ENCODE data around the gene TBL1XR1.
A peak's percentile ranks its signal among the peaks of the same experiment; 100 is the strongest.

The TBL1XR1 gene

GRCh38 chr3:177106184-177106583, 91.1 kb downstream of the TBL1XR1 start:
- no peak for DNase-seq

DNA sequence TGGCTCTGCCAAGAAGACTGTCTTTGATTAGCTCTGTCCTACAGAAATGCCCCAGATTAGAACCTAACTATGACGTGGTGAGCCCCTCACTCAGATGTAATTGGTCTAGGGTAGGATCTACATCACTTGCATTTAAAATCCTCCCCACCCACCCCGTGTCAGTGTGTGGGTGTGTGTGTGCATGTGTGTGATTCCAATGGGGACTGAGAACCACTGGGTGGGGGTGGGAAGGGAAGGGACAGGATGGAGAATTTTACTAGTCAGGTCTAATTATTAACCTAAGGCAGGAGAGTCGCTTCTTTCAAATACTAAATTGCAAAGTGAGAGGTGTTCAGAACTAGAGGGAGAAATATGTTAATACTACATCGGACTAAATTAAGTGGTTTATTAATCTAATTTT, 91.7 kb downstream of the TBL1XR1 start:
- no peak for DNase-seq

GRCh38 chr3:177104299-177104992, 92.8 kb downstream of the TBL1XR1 start:
- no peak for DNase-seq

- DNase-seq: no peak
Measured at GRCh38 chr3:177102553-177102952, 94.7 kb downstream of the TBL1XR1 start.

- no peak for DNase-seq
Measured at GRCh38 chr3:177098551-177098950, 98.7 kb downstream of the TBL1XR1 start.

DNA sequence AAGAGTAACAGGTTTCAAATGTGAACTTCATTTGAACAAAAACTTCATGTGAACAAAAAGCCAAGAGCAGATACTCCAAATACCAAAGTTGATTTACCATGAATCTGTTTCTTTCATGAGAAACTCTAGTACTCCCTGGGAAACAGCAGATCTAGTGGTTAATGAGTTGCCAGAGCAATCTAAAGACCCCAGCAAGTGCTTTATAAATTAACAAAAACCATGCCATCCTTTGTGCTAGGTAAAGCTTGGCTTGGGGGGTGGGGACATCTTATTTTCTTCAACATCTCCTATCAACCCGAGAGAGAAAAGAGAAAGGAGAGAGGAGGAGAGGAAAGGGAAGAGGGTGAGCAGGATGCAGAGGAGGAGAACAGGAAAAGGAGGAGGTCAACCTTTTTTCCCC, 100.7 kb downstream of the TBL1XR1 start:
- DNase-seq: no peak

- no peak for DNase-seq
Measured at GRCh38 chr3:177093966-177094365, 103.3 kb downstream of the TBL1XR1 start.

- DNase-seq: no peak
Measured at GRCh38 chr3:177089901-177090300, 107.4 kb downstream of the TBL1XR1 start.

DNA sequence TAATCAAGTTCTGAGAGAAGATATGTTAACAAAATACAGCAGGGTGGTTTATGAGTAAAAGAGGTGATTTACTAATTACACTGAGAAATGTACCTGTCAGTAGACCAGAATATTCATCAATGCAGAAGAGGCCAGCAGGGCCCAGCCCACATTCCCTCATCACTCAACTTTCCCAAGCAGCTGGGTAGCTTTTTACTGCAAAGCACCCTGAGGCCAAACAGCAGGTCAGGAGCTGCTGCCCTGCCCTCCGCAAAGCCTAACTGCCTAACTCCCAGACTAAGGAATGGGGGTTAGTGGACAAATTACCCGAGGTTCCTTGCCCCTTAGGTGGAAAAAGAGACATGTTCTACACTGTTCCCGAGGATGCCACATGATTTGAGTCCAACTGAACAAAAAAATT, 108.2 kb downstream of the TBL1XR1 start:
- DNase-seq: no peak

DNA sequence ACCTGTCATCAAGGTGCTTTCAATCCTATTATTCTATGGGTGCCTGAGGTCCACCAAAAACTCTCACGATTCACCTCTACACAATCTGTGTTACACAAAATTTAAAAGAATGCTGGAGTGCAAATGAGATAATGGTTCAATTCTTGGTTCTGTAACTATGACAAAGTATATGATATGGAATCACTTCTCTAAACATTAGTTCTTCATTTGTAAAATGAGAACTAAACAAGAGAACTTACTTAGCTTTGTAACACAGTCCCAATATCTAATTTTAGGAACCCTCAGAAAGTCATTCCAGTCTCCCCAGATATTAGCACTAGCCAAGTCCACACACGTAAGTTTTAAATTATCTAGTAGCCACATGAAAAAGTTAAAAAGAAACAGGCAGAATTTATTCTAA, 111.5 kb downstream of the TBL1XR1 start:
- no peak for DNase-seq

GRCh38 chr3:177084616-177085015, 112.7 kb downstream of the TBL1XR1 start:
- no peak for DNase-seq

- no peak for DNase-seq
Measured at GRCh38 chr3:177080122-177080521, 117.2 kb downstream of the TBL1XR1 start.

- DNase-seq: no peak
Measured at GRCh38 chr3:177079684-177080083, 117.6 kb downstream of the TBL1XR1 start.

DNA sequence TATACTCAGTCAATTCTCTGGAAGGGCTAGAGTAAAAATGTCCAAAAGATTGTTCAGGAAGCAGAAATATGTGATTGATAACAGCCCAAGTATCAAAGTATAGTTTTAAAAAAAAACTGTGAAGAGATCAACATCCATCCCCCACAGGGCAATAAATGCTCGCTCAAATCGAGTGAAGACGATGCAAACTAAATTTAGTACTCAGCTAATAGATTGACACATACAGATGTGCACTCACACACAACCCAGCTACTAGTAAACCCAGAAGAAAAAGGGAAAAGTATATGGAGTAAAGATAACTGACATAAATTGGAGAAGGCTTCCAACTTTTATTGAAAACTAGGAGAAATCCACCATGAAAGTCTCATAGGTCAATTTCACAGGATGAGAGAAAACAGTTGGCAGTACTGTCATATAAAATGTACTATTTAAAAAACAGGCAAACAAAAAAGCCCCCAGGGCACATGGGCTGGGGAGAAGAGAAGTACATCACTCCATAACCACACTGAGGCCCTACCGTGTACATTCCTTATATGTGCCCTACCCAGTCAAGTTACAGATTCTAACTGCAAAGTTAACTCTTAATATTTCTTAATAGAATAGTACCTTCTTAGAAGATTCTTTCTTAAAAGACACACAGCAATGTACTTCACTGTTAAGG, 125.7 kb downstream of the TBL1XR1 start:
- DNase-seq: no peak

- no peak for DNase-seq
Measured at GRCh38 chr3:177069514-177070329, 127.6 kb downstream of the TBL1XR1 start.

DNA sequence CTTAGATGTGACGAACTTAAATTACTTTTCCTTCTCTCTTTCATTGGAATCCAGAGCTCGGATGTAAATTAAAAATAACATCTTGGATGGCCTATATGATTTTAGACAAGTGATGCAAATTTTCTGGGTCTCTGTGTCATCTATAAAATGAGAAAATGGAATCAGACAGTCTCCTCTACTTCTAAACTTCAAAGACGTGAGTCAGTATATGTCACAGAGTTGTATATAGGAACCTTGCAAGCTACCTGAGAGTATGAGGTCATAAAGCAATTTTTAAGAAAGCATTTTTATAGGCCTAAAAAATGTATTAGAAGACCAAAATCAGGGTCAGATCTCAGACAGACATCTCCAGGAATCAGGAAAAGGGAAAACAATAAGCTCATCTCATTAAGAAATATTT, 128.3 kb downstream of the TBL1XR1 start:
- no peak for DNase-seq

DNA sequence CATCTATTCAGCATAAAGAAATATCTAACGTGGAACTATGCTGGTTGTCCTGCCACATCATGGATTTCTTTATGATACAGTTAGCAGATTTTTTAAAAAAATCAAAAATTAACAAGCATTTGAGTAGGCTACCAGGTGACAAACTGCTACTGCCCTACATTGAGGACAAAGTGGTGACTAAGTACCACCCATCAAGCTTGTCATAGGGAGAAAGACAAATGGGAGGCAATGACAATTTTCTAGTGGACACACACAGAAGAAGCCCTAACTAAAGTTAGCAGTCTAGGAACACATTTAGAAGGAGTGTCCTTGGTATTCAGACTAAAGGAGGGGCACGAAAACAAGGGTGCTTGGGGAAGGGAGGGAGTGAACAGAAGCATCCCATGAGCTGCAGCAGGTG, 131.2 kb downstream of the TBL1XR1 start:
- no peak for DNase-seq

GRCh38 chr3:177065285-177066033, 131.8 kb downstream of the TBL1XR1 start:
- no peak for DNase-seq

DNA sequence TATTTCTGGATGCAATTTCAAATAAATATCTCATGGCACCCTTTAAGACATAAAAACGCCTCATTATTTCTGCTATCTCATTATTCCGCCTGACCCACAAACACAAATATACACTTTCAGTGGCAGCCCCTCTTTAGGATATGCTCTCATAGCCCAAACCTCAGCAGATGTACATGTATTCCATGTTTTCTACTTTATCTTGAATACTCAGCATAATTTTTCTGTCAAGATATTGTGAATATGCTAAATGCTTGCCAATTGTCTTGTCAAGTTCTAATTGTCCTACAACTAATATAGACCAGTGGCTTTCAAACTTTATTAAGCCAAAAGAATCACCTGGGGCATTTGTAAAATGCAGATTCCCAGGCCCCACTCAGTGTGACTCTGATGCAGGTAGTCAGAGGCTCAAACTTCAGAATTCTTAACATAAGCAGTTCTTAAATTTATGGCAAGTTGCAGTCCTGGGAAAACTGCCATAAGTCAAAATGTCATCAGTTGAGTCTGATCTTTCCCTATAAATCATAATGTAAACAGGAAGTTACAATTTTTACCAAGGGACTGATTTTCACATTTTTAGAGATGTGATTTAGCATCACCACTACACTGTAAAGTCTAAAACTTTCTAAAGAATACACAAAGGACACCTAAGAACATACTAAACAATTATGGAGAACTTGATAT, 135.1 kb downstream of the TBL1XR1 start:
- DNase-seq: no peak

GRCh38 chr3:177061369-177061768, 135.9 kb downstream of the TBL1XR1 start:
- DNase-seq: no peak

GRCh38 chr3:177060492-177060891, 136.8 kb downstream of the TBL1XR1 start:
- DNase-seq: no peak

DNA sequence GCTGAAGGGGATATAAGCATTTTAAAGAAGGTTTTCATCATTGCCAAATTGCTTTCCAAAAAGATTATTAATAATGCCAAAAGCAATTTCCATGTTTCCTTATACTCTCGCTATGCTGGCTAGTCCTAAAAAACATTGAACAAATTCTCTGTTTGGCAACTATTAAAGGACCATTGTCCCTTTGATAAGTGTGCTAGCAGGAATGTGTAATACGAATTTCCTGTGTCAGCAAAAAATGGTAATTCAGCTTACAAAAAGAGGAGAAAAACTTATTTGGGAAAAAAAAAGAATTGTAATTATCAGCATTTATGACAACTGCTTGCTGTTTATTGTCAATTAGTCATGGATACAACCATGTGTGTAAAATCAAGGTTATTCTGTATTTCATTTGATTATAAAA, 138.6 kb downstream of the TBL1XR1 start:
- DNase-seq: no peak

- peak; percentile 48 for DNase-seq
Measured at GRCh38 chr3:177057768-177058167, 139.5 kb downstream of the TBL1XR1 start.

Data from stimulated activated naive CD4-positive, alpha-beta T cell treated with Interleukin-2 at 50 U/mL for 16 hours (primary cell).